GM21619 (cell line): ENCODE data around the gene NUFIP1.

Experiments
- ATAC-seq: cut with Tn5 transposase; IDR thresholded peaks from one replicate; pipeline ENCODE4 v1.9.1; 2021; ENCODE audit not compliant: unreplicated experiment

The NUFIP1 gene

DNA sequence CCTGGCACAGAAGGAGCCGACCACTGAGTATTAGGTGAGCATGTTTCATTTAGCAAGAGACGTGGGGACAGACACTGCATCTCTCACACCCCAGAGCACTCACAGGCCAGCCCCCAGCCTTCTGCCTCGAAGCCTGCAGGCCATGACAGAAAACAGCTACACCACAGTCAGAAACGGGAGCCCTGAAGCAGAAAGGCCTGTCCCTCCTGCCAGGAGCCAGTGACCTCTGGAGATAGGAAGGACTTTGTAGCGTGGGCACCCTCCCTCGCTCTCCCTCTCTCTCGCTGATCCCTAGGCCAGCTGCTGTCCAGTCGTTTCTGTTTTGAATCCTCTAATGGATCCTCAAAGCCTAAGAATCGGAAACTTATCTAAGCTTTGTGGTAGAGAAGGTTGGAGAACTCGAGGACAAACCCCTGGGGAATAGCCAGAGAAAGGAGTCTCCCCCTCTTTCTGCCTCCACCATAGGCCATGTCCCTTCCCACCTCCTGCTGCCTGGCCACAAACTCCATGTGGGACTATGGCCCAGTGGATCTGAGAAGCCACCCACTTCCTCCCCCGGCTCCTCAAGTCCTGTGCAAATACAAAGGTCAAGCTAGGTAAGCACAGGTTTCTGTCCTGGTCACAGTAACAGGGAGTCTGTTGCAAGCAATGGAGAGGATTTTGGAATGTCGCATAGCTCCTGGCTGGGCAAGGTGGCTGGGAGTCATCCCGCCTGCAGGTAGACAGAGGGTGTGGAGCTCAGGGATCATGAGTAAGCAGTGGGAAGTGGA is 95.1 kb downstream of the NUFIP1 start:
- ATAC-seq = no peak
